CD14-positive monocyte (primary cell): ENCODE data around the gene EYA4. TPM values are rescaled to one million over a fixed set of nuclear protein-coding genes. Genes with fewer than 3 reads are reported as not detected.

Experiments used
- DNase-seq, 3 donors: peaks; one replicate each; pipeline ENCODE4 v3.0.0-alpha.2; 2011 to 2022
- H2AFZ ChIP-seq: 2 replicates; pipeline ENCODE4 v1.6.0; 2012; ENCODE audit warnings: mild to moderate bottlenecking, low read depth, low read length, inconsistent platforms; ENCODE audit not compliant: insufficient read depth, poor library complexity, severe bottlenecking
- H3K27ac ChIP-seq, 2 donors: 1 replicate in 1 of 2; 2 replicates in 1 of 2; pipeline ENCODE4 v1.5.1; 2012 to 2013; ENCODE audit warnings: low read length in 2 of 2, control low read depth in 1 of 2, inconsistent platforms in 1 of 2, low read depth in 1 of 2, mild to moderate bottlenecking in 1 of 2
- H3K27me3 ChIP-seq, 2 donors: one replicate each; pipeline versions ENCODE4 v1.6.0 to v1.6.1; 2011 to 2013; ENCODE audit warnings: low read length in 2 of 2; ENCODE audit not compliant: control insufficient read depth in 2 of 2, insufficient read depth in 2 of 2
- H3K36me3 ChIP-seq, 2 donors: replicated peaks in 1 of 2; 1 replicate in 1 of 2; 2 replicates in 1 of 2; pipeline versions ENCODE4 v1.5.1 to v1.6.1; 2012 to 2013; ENCODE audit warnings: low read length in 2 of 2, control low read depth in 1 of 2, inconsistent platforms in 1 of 2, mild to moderate bottlenecking in 1 of 2; ENCODE audit not compliant: insufficient read depth in 2 of 2, control insufficient read depth in 1 of 2
- H3K4me1 ChIP-seq, 2 donors: 1 replicate in 1 of 2; 2 replicates in 1 of 2; pipeline versions ENCODE4 v1.5.1 to v1.6.1; 2012 to 2013; ENCODE audit warnings: low read length in 2 of 2, control low read depth in 1 of 2, inconsistent platforms in 1 of 2, mild to moderate bottlenecking in 1 of 2, moderate library complexity in 1 of 2; ENCODE audit not compliant: insufficient read depth in 2 of 2, control insufficient read depth in 1 of 2
- H3K4me2 ChIP-seq: replicated peaks from 2 replicates; pipeline ENCODE3; 2012; ENCODE audit warnings: low read length, moderate library complexity, mild to moderate bottlenecking; ENCODE audit not compliant: poor library complexity, severe bottlenecking; ENCODE audit errors: extremely low read depth
- H3K4me3 ChIP-seq, 3 experiments: fragments of 200-600 bp in 1 of 3; sonication (generic) in 1 of 3; replicated peaks in 1 of 3; 1 replicate in 2 of 3; 2 replicates in 1 of 3; pipeline ENCODE4 v1.5.1; 2011 to 2013; ENCODE audit warnings: low read length in 3 of 3, mild to moderate bottlenecking in 3 of 3, control low read depth in 2 of 3, low read depth in 2 of 3, inconsistent platforms in 1 of 3, moderate library complexity in 1 of 3
- H3K79me2 ChIP-seq: 2 replicates; pipeline ENCODE4 v1.6.0; 2012; ENCODE audit warnings: mild to moderate bottlenecking, control low read depth, inconsistent platforms, low read length, moderate library complexity; ENCODE audit not compliant: insufficient read depth
- H3K9ac ChIP-seq: 2 replicates; pipeline ENCODE4 v1.6.0; 2017; ENCODE audit warnings: low read length, mild to moderate bottlenecking; ENCODE audit not compliant: insufficient read depth, poor library complexity, severe bottlenecking
- H3K9me3 ChIP-seq, 2 donors: replicated peaks in 1 of 2; 1 replicate in 1 of 2; 2 replicates in 1 of 2; pipeline versions ENCODE4 v1.5.1 to v1.6.1; 2012 to 2013; ENCODE audit warnings: low read length in 2 of 2, control low read depth in 1 of 2; ENCODE audit not compliant: control insufficient read depth in 1 of 2, insufficient read depth in 1 of 2
- H4K20me1 ChIP-seq: 2 replicates; pipeline ENCODE4 v1.6.0; 2012; ENCODE audit warnings: mild to moderate bottlenecking, low read length, control low read depth, moderate library complexity; ENCODE audit not compliant: insufficient read depth
- H3K27ac Mint-ChIP-seq, 7 donors: one replicate each; pipeline ENCODE4 v1.8.0; 2020; ENCODE audit warnings: mild to moderate bottlenecking in 7 of 7, mixed read lengths in 7 of 7, moderate library complexity in 6 of 7, inconsistent platforms in 2 of 7
- H3K27me3 Mint-ChIP-seq, 3 donors: one replicate each; pipeline ENCODE4 v1.8.0; 2021 to 2022; ENCODE audit warnings: low read depth in 3 of 3, mild to moderate bottlenecking in 3 of 3, mixed read lengths in 3 of 3, moderate library complexity in 3 of 3, inconsistent platforms in 1 of 3
- H3K36me3 Mint-ChIP-seq, 2 donors: one replicate each; pipeline ENCODE4 v1.8.0; 2020; ENCODE audit warnings: mixed read lengths in 2 of 2, inconsistent platforms in 1 of 2, mild to moderate bottlenecking in 1 of 2
- H3K4me1 Mint-ChIP-seq: one replicate; pipeline ENCODE4 v1.8.0; 2020; ENCODE audit warnings: mild to moderate bottlenecking, mixed read lengths
- H3K4me3 Mint-ChIP-seq, 2 donors: one replicate each; pipeline ENCODE4 v1.8.0; 2020; ENCODE audit warnings: mild to moderate bottlenecking in 2 of 2, mixed read lengths in 2 of 2, moderate library complexity in 1 of 2
- H3K9me3 Mint-ChIP-seq, 7 donors: one replicate each; pipeline ENCODE4 v1.8.0; 2020 to 2022; ENCODE audit warnings: mixed read lengths in 7 of 7, mild to moderate bottlenecking in 6 of 7, moderate library complexity in 6 of 7, inconsistent platforms in 2 of 7
- WGBS: methylation state at CpG from one replicate; pipeline ENCODE4 v1.1.5; 2013; ENCODE audit warnings: missing lambda C conversion rate; ENCODE audit not compliant: insufficient coverage; 5-methylcytosine and 5-hydroxymethylcytosine counted together
- intact Hi-C, 2 donors: fragments of 100-400 bp; cut with micrococcal nuclease; formaldehyde crosslinking; loops; one replicate each; pipeline versions ENCODE4 v1.15.0 to v1.15.1; 2023
- polyA plus RNA-seq, 3 donors: library from polyadenylated mRNA; depleted of rRNA in 1 of 3; unstranded in 2 of 3; stranded (reverse) in 1 of 3; fragments of 300-500 nt in 2 of 3; fragments of >200 nt in 1 of 3; fragmentation: Illumina TruSeq in 2 of 3; gene quantifications; 1 replicate in 2 of 3; 2 replicates in 1 of 3; pipeline ENCODE4 v1.2.3, GENCODE V29; 2012 to 2021
- TF ChIP-seq, protein P1 (sequence below): fragments of 200-600 bp; IDR thresholded peaks from one replicate; pipeline ENCODE4 v1.8.0; 2022; ENCODE audit warnings: antibody characterized with exemption, mild to moderate bottlenecking

The EYA4 gene
- polyA plus RNA-seq, 3 donors, result not detected

DNA sequence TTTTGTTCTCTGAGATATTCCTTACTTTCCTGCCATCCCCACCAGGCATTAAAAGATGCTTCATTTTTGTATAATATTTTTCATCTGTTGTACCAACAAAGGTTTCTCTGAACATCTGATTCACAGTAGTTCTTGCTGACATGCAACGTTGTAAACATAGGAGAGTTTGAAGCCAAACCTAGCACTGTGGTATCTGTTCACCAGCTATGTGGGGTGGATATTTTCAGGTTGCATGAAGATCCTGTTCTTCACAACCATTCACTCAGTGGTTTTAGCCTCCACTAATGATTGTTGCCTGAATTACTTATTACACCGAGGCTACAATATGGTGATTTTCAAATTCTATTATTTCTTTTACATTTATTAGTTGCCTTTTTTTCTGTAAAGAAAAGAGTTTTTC, 56.5 kb downstream of the EYA4 start:
- Mint-ChIP-seq H3K36me3 (no peaks in the 10 kb centered on the region), H3K9me3 (peaks cover 0 to 2% (median 0%) of the 10 kb centered on the region in 7 donors), H3K4me1 (no peaks in the 10 kb centered on the region), H3K27ac (no peak overlapping the region), H3K4me3 (no peak overlapping the region), H3K27me3 (peaks cover 0 to 2% (median 0%) of the 10 kb centered on the region in 3 donors)
- no CpG with 5 or more reads among the region's 2 CpGs for WGBS
- H3K4me2 ChIP-seq, result no peak overlapping the region
- H3K9me3 ChIP-seq, result no peaks in the 10 kb centered on the region
- H3K9ac ChIP-seq, result no peak overlapping the region
- no peaks in the 10 kb centered on the region for H3K36me3 ChIP-seq
- H3K4me1 ChIP-seq, result no peaks in the 10 kb centered on the region
- H4K20me1 ChIP-seq, result no peaks in the 10 kb centered on the region
- H3K4me3 ChIP-seq, result no peak overlapping the region
- no peaks in the 10 kb centered on the region for H3K79me2 ChIP-seq
- H3K27ac ChIP-seq, result no peak overlapping the region
- intact Hi-C loops, result no loop called here
- DNase-seq, result no peak
- no peaks in the 10 kb centered on the region for H3K27me3 ChIP-seq
- TF ChIP-seq, protein P1, sequence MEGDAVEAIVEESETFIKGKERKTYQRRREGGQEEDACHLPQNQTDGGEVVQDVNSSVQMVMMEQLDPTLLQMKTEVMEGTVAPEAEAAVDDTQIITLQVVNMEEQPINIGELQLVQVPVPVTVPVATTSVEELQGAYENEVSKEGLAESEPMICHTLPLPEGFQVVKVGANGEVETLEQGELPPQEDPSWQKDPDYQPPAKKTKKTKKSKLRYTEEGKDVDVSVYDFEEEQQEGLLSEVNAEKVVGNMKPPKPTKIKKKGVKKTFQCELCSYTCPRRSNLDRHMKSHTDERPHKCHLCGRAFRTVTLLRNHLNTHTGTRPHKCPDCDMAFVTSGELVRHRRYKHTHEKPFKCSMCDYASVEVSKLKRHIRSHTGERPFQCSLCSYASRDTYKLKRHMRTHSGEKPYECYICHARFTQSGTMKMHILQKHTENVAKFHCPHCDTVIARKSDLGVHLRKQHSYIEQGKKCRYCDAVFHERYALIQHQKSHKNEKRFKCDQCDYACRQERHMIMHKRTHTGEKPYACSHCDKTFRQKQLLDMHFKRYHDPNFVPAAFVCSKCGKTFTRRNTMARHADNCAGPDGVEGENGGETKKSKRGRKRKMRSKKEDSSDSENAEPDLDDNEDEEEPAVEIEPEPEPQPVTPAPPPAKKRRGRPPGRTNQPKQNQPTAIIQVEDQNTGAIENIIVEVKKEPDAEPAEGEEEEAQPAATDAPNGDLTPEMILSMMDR, result no peak
- no peak overlapping the region for H2AFZ ChIP-seq

DNA sequence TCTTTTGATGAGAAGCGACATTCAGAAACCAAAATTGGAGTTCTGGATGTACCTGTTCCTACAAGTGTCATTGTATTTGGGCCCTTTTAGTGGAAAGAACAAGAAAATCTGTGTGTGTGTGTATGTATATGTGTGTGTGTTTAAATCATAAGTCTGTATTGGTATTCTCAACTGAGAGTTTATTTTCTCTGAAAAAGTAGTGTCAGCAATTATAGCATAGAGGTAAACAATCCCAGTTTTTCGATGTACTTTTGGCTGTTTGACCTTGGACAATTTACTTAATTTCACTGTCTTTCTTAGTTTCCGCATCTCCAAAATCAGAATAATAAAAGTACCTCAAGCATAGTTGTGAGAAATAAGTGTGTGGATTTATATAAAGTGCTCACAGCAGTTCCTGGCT, 57.2 kb downstream of the EYA4 start:
- no peak overlapping the region for H3K4me3 ChIP-seq
- H3K36me3 ChIP-seq, result no peaks in the 10 kb centered on the region
- no peaks in the 10 kb centered on the region for H3K9me3 ChIP-seq
- no peaks in the 10 kb centered on the region for H3K79me2 ChIP-seq
- H3K4me3 Mint-ChIP-seq, result no peak overlapping the region
- no peaks in the 10 kb centered on the region for H4K20me1 ChIP-seq
- DNase-seq, result no peak
- H3K4me2 ChIP-seq, result no peak overlapping the region
- TF ChIP-seq, protein P1, result no peak
- peaks cover 0 to 2% (median 0%) of the 10 kb centered on the region in 7 donors for H3K9me3 Mint-ChIP-seq
- H3K27ac Mint-ChIP-seq, result no peak overlapping the region
- H3K27me3 ChIP-seq, result no peaks in the 10 kb centered on the region
- H3K4me1 ChIP-seq, result no peaks in the 10 kb centered on the region
- H3K36me3 Mint-ChIP-seq, result no peaks in the 10 kb centered on the region
- no peak overlapping the region for H3K9ac ChIP-seq
- H3K27me3 Mint-ChIP-seq, result peaks cover 0 to 2% (median 0%) of the 10 kb centered on the region in 3 donors
- H3K27ac ChIP-seq, result no peak overlapping the region
- no peaks in the 10 kb centered on the region for H3K4me1 Mint-ChIP-seq
- no peak overlapping the region for H2AFZ ChIP-seq
- intact Hi-C loops, result no loop called here
- 93% methylated on average over 1 of the region's 3 CpGs for WGBS
